Measurements from ENCODE around the gene HNRNPK. TPM values are rescaled to one million over a fixed set of nuclear protein-coding genes. Genes with fewer than 3 reads are reported as not detected.

HNRNPK gene
- total and polyA plus RNA-seq, 10 of the 15 experiments (the other 5 are each of a cell fraction or from before 2014, with no cell fraction given), result 235 to 970 (median 652) TPM

- H3K36me3 ChIP-seq (ENCODE audit: control insufficient read depth in 2 of 2, insufficient read depth in 2 of 2, low read length in 1 of 2), result peaks cover 0 to 2% of the 10 kb centered on the region in 2 experiments; a peak in 2 of 4 replicates
- no peaks in the 10 kb centered on the region; the same call in 1 of the 2 replicates for H3K79me2 ChIP-seq (ENCODE audit: control insufficient read depth, insufficient read depth, low read length)
- POLR2A ChIA-PET, result no interaction called here
- H2AFZ ChIP-seq (ENCODE audit: control insufficient read depth, low read depth, low read length), result no peak overlapping the region
- intact Hi-C loops (cut with micrococcal nuclease; ENCODE audit: unreplicated experiment) (no loop called here), in situ Hi-C loops (cut with MboI) (no loop called here)
- H3K9me3 ChIP-seq (replicated peaks; ENCODE audit: control insufficient read depth, insufficient read depth, low read length), result no peaks in the 10 kb centered on the region
- TF ChIP-seq SIX5 (IDR thresholded peaks at IDR 0.05; ENCODE audit: low read depth, low read length, severe bottlenecking) (no peak), CBX5 (IDR thresholded peaks at IDR 0.05; ENCODE audit: low read depth) (no peak), EGR1 (IDR thresholded peaks at IDR 0.05; ENCODE audit: borderline replicate concordance in 1 of 2, low read depth in 2 of 2, low read length in 2 of 2) (no peak), ZBTB11 (CRISPR knock-in tag; IDR thresholded peaks at IDR 0.05) (no peak), PAX8 (IDR thresholded peaks at IDR 0.05) (no peak), ATF3 (IDR thresholded peaks at IDR 0.05; ENCODE audit: borderline replicate concordance, extremely low read depth, low read depth, low read length) (no peak), HDGF (IDR thresholded peaks at IDR 0.05) (no peak), BMI1 (IDR thresholded peaks at IDR 0.05; ENCODE audit: borderline replicate concordance) (no peak), BACH1 (IDR thresholded peaks at IDR 0.05; ENCODE audit: borderline replicate concordance) (no peak), CREM (IDR thresholded peaks at IDR 0.05; ENCODE audit: low read depth) (no peak), CTCF (IDR thresholded peaks at IDR 0.05 in 2 of 3, conservative IDR thresholded peaks at IDR 0.05 in 1 of 3; ENCODE audit: control insufficient read depth in 2 of 3, extremely low read depth in 1 of 3, insufficient read depth in 1 of 3, low read depth in 3 of 3, low read length in 3 of 3) (no peak), ZNF622 (IDR thresholded peaks at IDR 0.05) (no peak)
- peaks cover 3% of the 10 kb centered on the region; the same call in 1 of the 2 replicates for H3K4me1 ChIP-seq (ENCODE audit: control insufficient read depth, insufficient read depth, low read length)
- H3K4me3 ChIP-seq, result no peak overlapping the region
- SMC1A ChIA-PET (ENCODE audit: uncharacterized antibody, unreplicated experiment), result no interaction called here
- H3K9ac ChIP-seq (ENCODE audit: control insufficient read depth, insufficient read depth, low read length), result no peak overlapping the region
- no peaks in the 10 kb centered on the region for H4K20me1 ChIP-seq (ENCODE audit: control insufficient read depth, insufficient read depth)
- no peak for FAIRE-seq
- CTCF ChIA-PET, result interaction anchor here (1.3 to 1.6 kb wide), 2 partner anchors 12 to 259 kb away, joined by 3 read pairs; no protein-coding TSS in a partner anchor
- WGBS (ENCODE audit: insufficient coverage, insufficient replicate concordance, low lambda C conversion rate, missing lambda C conversion rate), result 50% methylated on average over 2 of the region's 2 CpGs
- no peak for DNase-seq (ENCODE audit: low read depth, low spot score)
- no peak overlapping the region for H3K4me2 ChIP-seq (ENCODE audit: control insufficient read depth, insufficient read depth)
- RAD21 ChIA-PET (ENCODE audit: unreplicated experiment), result no interaction called here
- ATAC-seq, result no peak
- H3K27me3 ChIP-seq (replicated peaks in 1 of 2; ENCODE audit: control insufficient read depth in 2 of 2, insufficient read depth in 2 of 2, low read length in 1 of 2), result no peaks in the 10 kb centered on the region
- no TSS peak for BruUV-seq (replicated peaks)
- H3K27ac ChIP-seq (ENCODE audit: control insufficient read depth, insufficient read depth), result no peak overlapping the region
Observed at GRCh38 chr9:84001621-84002020, 21.6 kb upstream of the HNRNPK start.
